ENCODE measurements around the gene HHAT. TPM values are rescaled to one million over a fixed set of nuclear protein-coding genes. Genes with fewer than 3 reads are reported as not detected.

The HHAT gene
- polyA plus RNA-seq, 3 donors, result 1.1 to 1.6 (median 1.5) TPM

- Mint-ChIP-seq H3K4me1 (no peaks in the 10 kb centered on the region), H3K27me3 (ENCODE audit: low read depth in 3 of 3) (peaks cover 0 to 2% (median 2%) of the 10 kb centered on the region in 3 donors), H3K27ac (no peak overlapping the region), H3K36me3 (no peaks in the 10 kb centered on the region), H3K9me3 (peaks cover 0 to 18% (median 0%) of the 10 kb centered on the region in 7 donors), H3K4me3 (no peak overlapping the region)
- H3K79me2 ChIP-seq (ENCODE audit: insufficient read depth, low read length), result no peaks in the 10 kb centered on the region
- intact Hi-C loops (cut with micrococcal nuclease), result no loop called here
- H2AFZ ChIP-seq (ENCODE audit: insufficient read depth, low read depth, low read length, poor library complexity, severe bottlenecking), result no peak overlapping the region
- DNase-seq, result no peak
- H3K27ac ChIP-seq (ENCODE audit: low read depth in 1 of 2, low read length in 2 of 2), result no peak overlapping the region
- H3K27me3 ChIP-seq (ENCODE audit: control insufficient read depth in 2 of 2, insufficient read depth in 2 of 2, low read length in 2 of 2), result no peaks in the 10 kb centered on the region
- TF ChIP-seq CTCF (IDR thresholded peaks at IDR 0.05), result no peak
- no peaks in the 10 kb centered on the region for H3K9me3 ChIP-seq (replicated peaks in 1 of 2; ENCODE audit: control insufficient read depth in 1 of 2, insufficient read depth in 1 of 2, low read length in 2 of 2)
- H3K4me3 ChIP-seq (replicated peaks in 1 of 3; ENCODE audit: low read depth in 2 of 3, low read length in 3 of 3), result no peak overlapping the region
- no peak overlapping the region for H3K9ac ChIP-seq (ENCODE audit: insufficient read depth, low read length, poor library complexity, severe bottlenecking)
- H3K4me2 ChIP-seq (replicated peaks; ENCODE audit: extremely low read depth, low read length, poor library complexity, severe bottlenecking), result no peak overlapping the region
- H4K20me1 ChIP-seq (ENCODE audit: insufficient read depth, low read length), result no peaks in the 10 kb centered on the region
- WGBS (ENCODE audit: insufficient coverage), result 65% methylated on average over 2 of the region's 3 CpGs
- no peaks in the 10 kb centered on the region for H3K36me3 ChIP-seq (replicated peaks in 1 of 2; ENCODE audit: control insufficient read depth in 1 of 2, insufficient read depth in 2 of 2, low read length in 2 of 2)
- no peaks in the 10 kb centered on the region for H3K4me1 ChIP-seq (ENCODE audit: control insufficient read depth in 1 of 2, insufficient read depth in 2 of 2, low read length in 2 of 2)
Observed at GRCh38 chr1:210516092-210516656, 187.5 kb downstream of the HHAT start.

GRCh38 chr1:210516697-210517459 is 188.2 kb downstream of the HHAT start:
- no peaks in the 10 kb centered on the region for H3K9me3 ChIP-seq (replicated peaks in 1 of 2; ENCODE audit: control insufficient read depth in 1 of 2, insufficient read depth in 1 of 2, low read length in 2 of 2)
- no peaks in the 10 kb centered on the region for H3K4me1 ChIP-seq (ENCODE audit: control insufficient read depth in 1 of 2, insufficient read depth in 2 of 2, low read length in 2 of 2)
- H2AFZ ChIP-seq (ENCODE audit: insufficient read depth, low read depth, low read length, poor library complexity, severe bottlenecking), result no peak overlapping the region
- TF ChIP-seq CTCF (IDR thresholded peaks at IDR 0.05), result no peak
- peaks cover 0 to 2% (median 0%) of the 10 kb centered on the region in 3 donors for H3K27me3 Mint-ChIP-seq (ENCODE audit: low read depth in 3 of 3)
- H3K36me3 ChIP-seq (replicated peaks in 1 of 2; ENCODE audit: control insufficient read depth in 1 of 2, insufficient read depth in 2 of 2, low read length in 2 of 2), result no peaks in the 10 kb centered on the region
- WGBS (ENCODE audit: insufficient coverage), result 25% methylated on average over 2 of the region's 5 CpGs
- H3K4me1 Mint-ChIP-seq, result no peaks in the 10 kb centered on the region
- no peak overlapping the region for H3K27ac ChIP-seq (ENCODE audit: low read depth in 1 of 2, low read length in 2 of 2)
- H4K20me1 ChIP-seq (ENCODE audit: insufficient read depth, low read length), result no peaks in the 10 kb centered on the region
- H3K27ac Mint-ChIP-seq, result no peak overlapping the region
- no peaks in the 10 kb centered on the region for H3K36me3 Mint-ChIP-seq
- DNase-seq, result no peak
- no peaks in the 10 kb centered on the region for H3K79me2 ChIP-seq (ENCODE audit: insufficient read depth, low read length)
- H3K27me3 ChIP-seq (ENCODE audit: control insufficient read depth in 2 of 2, insufficient read depth in 2 of 2, low read length in 2 of 2), result no peaks in the 10 kb centered on the region
- H3K4me2 ChIP-seq (replicated peaks; ENCODE audit: extremely low read depth, low read length, poor library complexity, severe bottlenecking), result no peak overlapping the region
- intact Hi-C loops (cut with micrococcal nuclease), result no loop called here
- no peak overlapping the region for H3K4me3 Mint-ChIP-seq
- H3K9ac ChIP-seq (ENCODE audit: insufficient read depth, low read length, poor library complexity, severe bottlenecking), result no peak overlapping the region
- peaks cover 0 to 13% (median 0%) of the 10 kb centered on the region in 7 donors for H3K9me3 Mint-ChIP-seq
- H3K4me3 ChIP-seq (replicated peaks in 1 of 3; ENCODE audit: low read depth in 2 of 3, low read length in 3 of 3), result no peak overlapping the region
